B cell (primary cell): ENCODE measurements around the gene CNPY2. TPM values are rescaled to one million over a fixed set of nuclear protein-coding genes. Genes with fewer than 3 reads are reported as not detected.

ENCODE experiments used
- ATAC-seq: fragments of 200-7000 bp; cut with Tn5 transposase; one replicate; pipeline ENCODE4 v1.10.0; 2021; ENCODE audit warnings: low read depth, mild to moderate bottlenecking, moderate number of reproducible peaks, moderate library complexity
- CTCF ChIA-PET: fragments of 350-600 bp; sonication (Branson Sonifier 250); formaldehyde crosslinking; loops from one replicate; lab custom pipeline; 2021; ENCODE audit warnings: antibody characterized with exemption, inconsistent platforms; lab: Charles Lee
- POLR2A ChIA-PET: fragments of 350-600 bp; sonication (Branson Sonifier 250); formaldehyde crosslinking; loops from one replicate; lab custom pipeline; 2021; ENCODE audit warnings: antibody characterized with exemption; lab: Charles Lee
- DNase-seq: peaks from one replicate; pipeline ENCODE4 v3.0.0; 2013
- H2AFZ ChIP-seq: 2 replicates; pipeline ENCODE4 v1.6.1; 2012; ENCODE audit warnings: mild to moderate bottlenecking, low read depth, low read length; ENCODE audit not compliant: insufficient read depth, poor library complexity, severe bottlenecking
- H3K27ac ChIP-seq, 2 donors: 1 replicate in 1 of 2; 2 replicates in 1 of 2; pipeline ENCODE4 v1.5.1; 2012 to 2013; ENCODE audit warnings: low read length in 2 of 2, mild to moderate bottlenecking in 2 of 2, moderate library complexity in 1 of 2
- H3K27me3 ChIP-seq, 4 experiments: fragments of 200-600 bp in 1 of 4; sonication (generic) in 1 of 4; replicated peaks in 1 of 4; 1 replicate in 2 of 4; 2 replicates in 2 of 4; pipeline versions ENCODE4 v1.6.1 to v1.7.0; 2013 to 2016; ENCODE audit warnings: low read length in 3 of 4, mild to moderate bottlenecking in 2 of 4, mixed read lengths in 1 of 4, moderate library complexity in 1 of 4; ENCODE audit not compliant: insufficient read depth in 4 of 4, control insufficient read depth in 3 of 4; ENCODE audit errors: control extremely low read depth in 1 of 4
- H3K36me3 ChIP-seq, 2 experiments: replicated peaks in 1 of 2; 1 replicate in 1 of 2; 2 replicates in 1 of 2; pipeline versions ENCODE4 v1.6.1 to v1.7.1; 2013; ENCODE audit warnings: low read length in 1 of 2; ENCODE audit not compliant: insufficient read depth in 2 of 2, control insufficient read depth in 1 of 2; ENCODE audit errors: control extremely low read depth in 1 of 2, extremely low read depth in 1 of 2
- H3K4me1 ChIP-seq, 2 donors: fragments of 200-600 bp in 1 of 2; sonication (generic) in 1 of 2; 1 replicate in 1 of 2; 2 replicates in 1 of 2; pipeline versions ENCODE4 v1.5.1 to v1.6.1; 2013 to 2017; ENCODE audit warnings: low read length in 2 of 2; ENCODE audit not compliant: control insufficient read depth in 2 of 2, insufficient read depth in 2 of 2
- H3K4me2 ChIP-seq: replicated peaks from 2 replicates; pipeline ENCODE3; 2012; ENCODE audit warnings: mild to moderate bottlenecking, low read depth, low read length; ENCODE audit not compliant: poor library complexity, severe bottlenecking
- H3K4me3 ChIP-seq, 5 experiments: fragments of 200-600 bp in 1 of 5; sonication (generic) in 1 of 5; 1 replicate in 3 of 5; 2 replicates in 2 of 5; pipeline versions ENCODE4 v1.5.1 to v1.7.0; 2011 to 2016; ENCODE audit warnings: low read length in 4 of 5, mild to moderate bottlenecking in 4 of 5, low read depth in 2 of 5, control low read depth in 1 of 5, moderate library complexity in 1 of 5; ENCODE audit not compliant: insufficient read depth in 1 of 5; ENCODE audit errors: control extremely low read depth in 1 of 5, extremely low read depth in 1 of 5
- H3K79me2 ChIP-seq: fragments of 200-600 bp; sonication (generic); one replicate; pipeline ENCODE4 v1.6.0; 2016; ENCODE audit warnings: low read length; ENCODE audit not compliant: control insufficient read depth, insufficient read depth
- H3K9ac ChIP-seq: fragments of 200-600 bp; sonication (generic); 2 replicates; pipeline ENCODE4 v1.6.1; 2017; ENCODE audit warnings: mild to moderate bottlenecking, low read length, moderate library complexity
- H3K9me3 ChIP-seq, 3 donors: one replicate each; pipeline versions ENCODE4 v1.6.1 to v1.7.1; 2013; ENCODE audit warnings: low read length in 2 of 3; ENCODE audit not compliant: control insufficient read depth in 2 of 3, insufficient read depth in 1 of 3; ENCODE audit errors: control extremely low read depth in 1 of 3
- H4K20me1 ChIP-seq: 2 replicates; pipeline ENCODE4 v1.6.0; 2012; ENCODE audit warnings: mild to moderate bottlenecking, low read length; ENCODE audit not compliant: insufficient read depth, control insufficient read depth, poor library complexity, severe bottlenecking
- H3K27ac Mint-ChIP-seq: one replicate; pipeline ENCODE4 v1.8.0; 2021; ENCODE audit warnings: mixed read lengths
- H3K27me3 Mint-ChIP-seq: one replicate; pipeline ENCODE4 v1.8.0; 2021; ENCODE audit warnings: mixed read lengths
- H3K4me1 Mint-ChIP-seq: one replicate; pipeline ENCODE4 v1.8.0; 2021; ENCODE audit warnings: mixed read lengths
- H3K4me3 Mint-ChIP-seq: one replicate; pipeline ENCODE4 v1.8.0; 2021; ENCODE audit warnings: mixed read lengths
- H3K9me3 Mint-ChIP-seq: one replicate; pipeline ENCODE4 v1.8.0; 2022; ENCODE audit warnings: mixed read lengths; ENCODE audit not compliant: insufficient read depth
- CTCF ChIP-seq: fragments of 200-600 bp; IDR thresholded peaks from one replicate; pipeline ENCODE4 v1.8.0; 2022; ENCODE audit warnings: antibody characterized with exemption, mild to moderate bottlenecking
- EZH2 ChIP-seq: IDR thresholded peaks from 2 replicates; pipeline ENCODE4 v1.6.1; 2012; ENCODE audit warnings: borderline replicate concordance, low read depth, mild to moderate bottlenecking, moderate library complexity, low read length; ENCODE audit not compliant: insufficient read depth, poor library complexity, severe bottlenecking
- WGBS: methylation state at CpG from one replicate; pipeline ENCODE4 v1.1.5; 2013; ENCODE audit warnings: missing lambda C conversion rate; ENCODE audit not compliant: insufficient coverage; 5-methylcytosine and 5-hydroxymethylcytosine counted together
- intact Hi-C: fragments of 100-400 bp; cut with micrococcal nuclease; formaldehyde crosslinking; loops from one replicate; pipeline ENCODE4 v1.10.0; 2022
- polyA minus RNA-seq: library from RNA; depleted of rRNA, polyadenylated mRNA; stranded (reverse); fragments of >200 nt; gene quantifications from 2 replicates; pipeline ENCODE4 v1.2.3, GENCODE V29; 2012
- polyA plus RNA-seq: library from polyadenylated mRNA; depleted of rRNA; stranded (reverse); fragments of >200 nt; gene quantifications from 2 replicates; pipeline ENCODE4 v1.2.3, GENCODE V29; 2012
- total RNA-seq, 2 donors: library from RNA; stranded (reverse); fragments of 120-200 nt in 1 of 2; gene quantifications; 1 replicate in 1 of 2; 2 replicates in 1 of 2; pipeline versions ENCODE4 v1.2.3 to v1.2.4, GENCODE V29; 2013 to 2022

Gene CNPY2
- 89.0 and 91.2 TPM in 2 replicates for total RNA-seq
- total RNA-seq (2013) = 73.4 TPM
- 52.9 and 61.9 TPM in 2 replicates for polyA plus RNA-seq
- polyA minus RNA-seq = 39.0 and 39.2 TPM in 2 replicates

DNA sequence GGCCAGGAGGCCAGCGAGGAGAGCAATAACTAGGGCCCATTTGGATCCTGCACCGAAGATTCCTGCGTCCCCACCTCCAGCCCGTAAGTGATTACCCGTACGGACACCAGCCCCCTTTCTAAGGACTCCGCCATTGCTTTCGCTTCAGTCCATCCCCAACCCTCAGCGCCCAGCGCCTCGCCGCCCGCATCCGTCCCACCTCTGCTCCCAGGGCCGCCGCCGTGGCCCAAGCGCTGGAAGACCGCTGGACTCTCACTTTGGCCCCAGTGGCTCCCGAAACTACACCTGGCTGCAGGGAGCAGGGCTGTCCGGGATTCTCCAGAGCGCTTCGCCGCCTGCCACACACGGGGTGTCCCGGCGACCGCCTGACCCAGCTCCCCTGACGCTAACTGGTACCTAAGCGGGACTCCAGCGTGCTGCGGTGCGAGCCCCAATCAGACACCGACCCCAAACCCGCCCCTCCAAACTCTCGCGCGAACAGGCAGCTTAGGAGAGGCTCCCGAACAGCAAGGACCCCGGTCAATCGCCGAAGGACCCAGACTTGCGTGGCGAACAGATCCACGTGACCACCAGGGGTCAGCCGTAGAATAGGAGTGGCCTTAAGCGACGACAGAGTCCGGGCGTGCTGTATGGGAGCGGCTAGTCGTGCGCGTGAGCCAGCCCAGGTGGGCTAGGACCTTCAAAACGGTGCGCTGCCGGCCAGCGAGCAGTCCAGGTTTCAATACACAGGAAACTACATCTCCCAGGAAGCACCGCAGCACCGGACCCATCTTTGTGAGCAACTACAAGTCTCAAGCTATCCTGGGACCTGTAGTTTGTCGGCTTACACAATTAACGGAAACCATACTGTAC lies at the start of gene CNPY2:
CNPY2 (minus strand) TSS at position 367 of the 852 bp plus-strand sequence. CDS start 771 bp downstream, outside the sequence.
- H3K36me3 ChIP-seq = peaks cover 8 to 23% of the 10 kb centered on the region in 2 experiments
- intact Hi-C loops = loop anchor here (1.0 to 5.0 kb wide), 12 partner anchors 16 to 1206 kb away; partner anchors contain the start of genes CS, DDIT3, MBD6 and ORMDL2
- H3K9ac ChIP-seq = peak within 1 kb of the TSS; percentile 82
- Mint-ChIP-seq H3K27me3 (no peaks in the 10 kb centered on the region), H3K4me1 (peaks cover 10% of the 10 kb centered on the region), H3K9me3 (no peaks in the 10 kb centered on the region), H3K4me3 (peak within 1 kb of the TSS; percentile 99), H3K27ac (peak within 1 kb of the TSS; percentile 99)
- ATAC-seq = peak; percentile 86
- peak within 1 kb of the TSS; percentile 78 to 94 (median 91) for H3K4me3 ChIP-seq
- H3K79me2 ChIP-seq = peaks cover 20% of the 10 kb centered on the region
- POLR2A ChIA-PET = interaction anchor here (0.7 to 2.3 kb wide), 23 partner anchors 9 to 199 kb away, joined by 3 to 12 read pairs (median 4); partner anchors contain the start of genes APOF, COQ10A, GLS2 and IL23A
- peak within 1 kb of the TSS; percentile 91 for H3K4me2 ChIP-seq
- WGBS = under 1% methylated on average over 62 of the region's 62 CpGs
- no peaks in the 10 kb centered on the region for H4K20me1 ChIP-seq
- CTCF ChIA-PET = interaction anchor here (0.6 to 4.8 kb wide), 21 partner anchors 9 to 320 kb away, joined by 3 to 44 read pairs (median 4); partner anchors contain the start of genes COQ10A, IL23A, PAN2 and RNF41
- peaks cover 12 to 15% of the 10 kb centered on the region in 2 donors for H3K4me1 ChIP-seq
- peak within 1 kb of the TSS; percentile 95 for H2AFZ ChIP-seq
- TF ChIP-seq EZH2 (no peak), CTCF (no peak)
- DNase-seq = peak; percentile 99
- no peaks in the 10 kb centered on the region for H3K27me3 ChIP-seq
- no peaks in the 10 kb centered on the region for H3K9me3 ChIP-seq
- peak within 1 kb of the TSS; percentile 67 to 90 for H3K27ac ChIP-seq
